Endothelial cell of umbilical vein (primary cell): Measurements from ENCODE around the gene LRRC74B. TPM values are rescaled to one million over a fixed set of nuclear protein-coding genes. Genes with fewer than 3 reads are reported as not detected.

Experiments
- BruUV-seq: library from RNA; stranded (reverse); fragments of 400-500 nt; replicated peaks from 2 replicates; lab custom pipeline; 2021; lab: Mats Ljungman, UMichigan
- CTCF ChIA-PET: fragments of 300-600, 350-600 bp; sonication (Branson Sonifier 250); formaldehyde crosslinking; loops from one replicate; lab custom pipeline; 2021; ENCODE audit warnings: antibody characterized with exemption, inconsistent platforms; lab: Charles Lee
- POLR2A ChIA-PET: fragments of 300-600, 350-600 bp; sonication (Branson Sonifier 250); formaldehyde crosslinking; loops from one replicate; lab custom pipeline; 2021; ENCODE audit warnings: antibody characterized with exemption, inconsistent platforms; lab: Charles Lee
- DNase-seq: peaks from one replicate; pipeline ENCODE4 v3.0.0-alpha.2; 2011; ENCODE audit warnings: low read depth, low spot score
- FAIRE-seq: peaks from 2 replicates; lab custom pipeline; 2011; peaks lifted over from hg19 to GRCh38; lab: Jason Lieb, UNC
- H2AFZ ChIP-seq: 2 replicates; pipeline ENCODE4 v1.6.0; 2012; ENCODE audit warnings: low read depth, low read length, control low read depth, inconsistent platforms
- H3K27ac ChIP-seq: 2 replicates; pipeline ENCODE4 v1.5.1; 2011; ENCODE audit warnings: low read depth, mild to moderate bottlenecking, control low read depth, low read length, moderate library complexity; ENCODE audit not compliant: insufficient read depth
- H3K27me3 ChIP-seq, 2 experiments: 2 replicates each; pipeline versions ENCODE4 v1.6.0 to v1.6.1; 2011; ENCODE audit warnings: low read length in 2 of 2, mixed read lengths in 1 of 2; ENCODE audit not compliant: control insufficient read depth in 2 of 2, insufficient read depth in 2 of 2
- H3K36me3 ChIP-seq, 2 experiments: 2 replicates in 1 of 2; 3 replicates in 1 of 2; pipeline ENCODE4 v1.5.1; 2011; ENCODE audit warnings: low read length in 2 of 2, mild to moderate bottlenecking in 1 of 2, moderate library complexity in 1 of 2; ENCODE audit not compliant: control insufficient read depth in 2 of 2, insufficient read depth in 2 of 2; ENCODE audit errors: extremely low read depth in 1 of 2
- H3K4me1 ChIP-seq: 3 replicates; pipeline ENCODE4 v1.5.1; 2011; ENCODE audit warnings: mild to moderate bottlenecking, low read length; ENCODE audit not compliant: control insufficient read depth, insufficient read depth; ENCODE audit errors: extremely low read depth
- H3K4me2 ChIP-seq: 2 replicates; pipeline ENCODE4 v1.6.1; 2011; ENCODE audit warnings: low read length, control low read depth, mixed read lengths; ENCODE audit not compliant: insufficient read depth
- H3K4me3 ChIP-seq, 3 experiments: fragments of 200-600 bp in 1 of 3; sonication (generic), shearing (Covaris generic) in 1 of 3; replicated peaks in 1 of 3; 2 replicates each; pipeline ENCODE4 v1.5.1; 2011 to 2016; ENCODE audit warnings: control low read depth in 3 of 3, low read length in 3 of 3, mild to moderate bottlenecking in 2 of 3, inconsistent platforms in 1 of 3, low read depth in 1 of 3, moderate library complexity in 1 of 3; ENCODE audit not compliant: insufficient read depth in 1 of 3
- H3K79me2 ChIP-seq: 2 replicates; pipeline ENCODE4 v1.6.0; 2012; ENCODE audit warnings: low read length, inconsistent platforms; ENCODE audit not compliant: control insufficient read depth, insufficient read depth
- H3K9ac ChIP-seq: replicated peaks from 2 replicates; pipeline ENCODE3; 2011; ENCODE audit warnings: low read length, control low read depth; ENCODE audit not compliant: insufficient read depth; ENCODE audit errors: extremely low read depth
- H3K9me1 ChIP-seq: replicated peaks from 3 replicates; pipeline ENCODE4 v1.6.0; 2011; ENCODE audit warnings: mild to moderate bottlenecking, low read length; ENCODE audit not compliant: control insufficient read depth, insufficient read depth; ENCODE audit errors: extremely low read depth
- H3K9me3 ChIP-seq: replicated peaks from 2 replicates; pipeline ENCODE4 v1.5.1; 2012; ENCODE audit warnings: low read length, inconsistent platforms; ENCODE audit not compliant: control insufficient read depth, insufficient read depth
- H4K20me1 ChIP-seq: replicated peaks from 2 replicates; pipeline ENCODE3; 2011; ENCODE audit warnings: mild to moderate bottlenecking, low read length; ENCODE audit not compliant: control insufficient read depth, insufficient read depth; ENCODE audit errors: extremely low read depth
- CTCF ChIP-seq, 2 donors: IDR thresholded peaks; 1 replicate in 1 of 2; 2 replicates in 1 of 2; pipeline ENCODE4 v1.5.1; 2011; ENCODE audit warnings: low read length in 2 of 2, mild to moderate bottlenecking in 2 of 2, moderate library complexity in 2 of 2, control low read depth in 1 of 2, inconsistent platforms in 1 of 2, low read depth in 1 of 2; ENCODE audit not compliant: insufficient read depth in 1 of 2; ENCODE audit errors: extremely low read depth in 1 of 2
- EZH2 ChIP-seq: IDR thresholded peaks from 2 replicates; pipeline ENCODE4 v1.6.1; 2012; ENCODE audit warnings: borderline replicate concordance, low read depth, mild to moderate bottlenecking, moderate library complexity, low read length, inconsistent platforms; ENCODE audit not compliant: severe bottlenecking
- GATA2 ChIP-seq: IDR thresholded peaks from 2 replicates; pipeline ENCODE4 v1.7.0; 2011; ENCODE audit warnings: low read depth, mild to moderate bottlenecking, moderate library complexity, mixed read lengths, low read length; ENCODE audit not compliant: insufficient read length, insufficient read depth
- JUN ChIP-seq: IDR thresholded peaks from 2 replicates; pipeline ENCODE4 v1.6.1; 2011; ENCODE audit warnings: borderline replicate concordance, low read depth; ENCODE audit not compliant: insufficient read length, insufficient read depth
- MAX ChIP-seq: IDR thresholded peaks from 2 replicates; pipeline ENCODE4 v1.6.1; 2011; ENCODE audit not compliant: insufficient read depth, insufficient read length
- MYC ChIP-seq: IDR thresholded peaks from one replicate; pipeline ENCODE4 v1.6.1; 2011; ENCODE audit warnings: mild to moderate bottlenecking, low read depth, low read length
- POLR2A ChIP-seq: IDR thresholded peaks from 2 replicates; pipeline ENCODE4 v1.6.1; 2012; ENCODE audit warnings: low read depth, mild to moderate bottlenecking, control low read depth, low read length
- POLR2AphosphoS5 ChIP-seq: IDR thresholded peaks from 2 replicates; pipeline ENCODE4 v1.6.1; 2012; ENCODE audit warnings: low read depth, mild to moderate bottlenecking, control low read depth, low read length, moderate library complexity; ENCODE audit not compliant: insufficient read depth
- dilution Hi-C: fragments of 300-500 bp; cut with MboI; formaldehyde crosslinking; loops from one replicate; pipeline ENCODE4 v1.15.0; 2019; ENCODE audit warnings: low sequenced_read_pairs; ENCODE audit not compliant: extremely low pct_ligation_motif_present
- intact Hi-C: fragments of 100-400 bp; cut with micrococcal nuclease; formaldehyde crosslinking; loops from one replicate; pipeline ENCODE4 v1.10.0; 2022
- polyA plus RNA-seq, 4 experiments: library from polyadenylated mRNA; depleted of rRNA in 3 of 4; stranded (reverse) in 3 of 4; unstranded in 1 of 4; fragments of >200 nt; gene quantifications; 2 replicates each; pipeline versions ENCODE4 v1.2.1 to v1.2.3, GENCODE V29; 2011 to 2012; ENCODE audit warnings: missing spikeins in 1 of 4
- total RNA-seq: library from RNA; stranded (reverse); gene quantifications from 2 replicates; pipeline ENCODE4 v1.2.3, GENCODE V29; 2021

LRRC74B gene
- total and polyA plus RNA-seq, 2 donors (not counting 3 experiments of a cell fraction or from before 2014, with no cell fraction given) = not detected

GRCh38 chr22:21022507-21022906 lies 23.2 kb upstream of the LRRC74B start:
- intact Hi-C loops = no loop called here
- no peaks in the 10 kb centered on the region for H3K27me3 ChIP-seq

More at GRCh38 chr22:21022507-21022906, 23.2 kb upstream of the LRRC74B start:
- dilution Hi-C loops = no loop called here
- Histone ChIP-seq H3K9me1 (no peaks in the 10 kb centered on the region), H3K36me3 (no peaks in the 10 kb centered on the region), H3K4me2 (no peak overlapping the region), H4K20me1 (no peaks in the 10 kb centered on the region), H2AFZ (no peak overlapping the region), H3K4me1 (no peaks in the 10 kb centered on the region), H3K27ac (no peak overlapping the region), H3K4me3 (no peak overlapping the region), H3K9me3 (no peaks in the 10 kb centered on the region), H3K9ac (no peak overlapping the region), H3K79me2 (no peaks in the 10 kb centered on the region)
- no peak for TF ChIP-seq EZH2
- no peak for TF ChIP-seq GATA2
- no peak for TF ChIP-seq MYC
- no peak for TF ChIP-seq CTCF (IDR thresholded peaks at IDR 0.05; ENCODE audit: extremely low read depth in 1 of 2, insufficient read depth in 1 of 2, low read depth in 1 of 2, low read length in 2 of 2)
- no peak for TF ChIP-seq POLR2AphosphoS5
- TF ChIP-seq POLR2A = no peak
- TF ChIP-seq MAX = no peak
- TF ChIP-seq JUN = no peak
- no peak for FAIRE-seq
- POLR2A ChIA-PET = no interaction called here
- DNase-seq = no peak
- BruUV-seq = no TSS peak
- CTCF ChIA-PET = no interaction called here
